H1 (cell line): Measurements from ENCODE around the gene GMFB. TPM values are rescaled to one million over a fixed set of nuclear protein-coding genes. Genes with fewer than 3 reads are reported as not detected.

Source experiments
- ASH2L ChIP-seq: fragments of 200-600, 300-600 bp; sonication (generic); IDR thresholded peaks from one replicate; pipeline ENCODE4 v1.7.1; 2017; ENCODE audit warnings: low read length
- ATF2 ChIP-seq: IDR thresholded peaks from 2 replicates; pipeline ENCODE4 v1.6.1; 2012; ENCODE audit warnings: low read length, inconsistent platforms
- CBX8 ChIP-seq: fragments of 300-800, 300-1000 bp; sonication (generic); IDR thresholded peaks from 2 replicates; pipeline ENCODE4 v1.7.1; 2016; ENCODE audit warnings: low read depth, low read length, borderline replicate concordance
- CEBPB ChIP-seq: IDR thresholded peaks from 2 replicates; pipeline ENCODE4 v1.6.1; 2012; ENCODE audit warnings: low read depth, low read length
- CHD2 ChIP-seq: IDR thresholded peaks from 2 replicates; pipeline ENCODE4 v1.6.1; 2012; ENCODE audit warnings: low read length, improper control_type of control experiment
- EP300 ChIP-seq, 2 experiments: IDR thresholded peaks; 1 replicate in 1 of 2; 2 replicates in 1 of 2; pipeline ENCODE4 v1.6.1; 2011 to 2012; ENCODE audit warnings: low read depth in 2 of 2, low read length in 2 of 2, mild to moderate bottlenecking in 2 of 2, borderline replicate concordance in 1 of 2, inconsistent platforms in 1 of 2, moderate library complexity in 1 of 2
- GABPA ChIP-seq: IDR thresholded peaks from 2 replicates; pipeline ENCODE4 v1.6.1; 2011; ENCODE audit warnings: mild to moderate bottlenecking, low read length, moderate library complexity, borderline replicate concordance; ENCODE audit not compliant: insufficient read depth
- HDAC6 ChIP-seq: IDR thresholded peaks from one replicate; pipeline ENCODE4 v1.7.1; 2012; ENCODE audit warnings: low read depth, mild to moderate bottlenecking, inconsistent platforms, low read length, moderate library complexity
- JUN ChIP-seq: IDR thresholded peaks from 2 replicates; pipeline ENCODE4 v1.6.1; 2011; ENCODE audit warnings: low read depth, mild to moderate bottlenecking, improper control_type of control experiment, low read length
- MAFK ChIP-seq: IDR thresholded peaks from 2 replicates; pipeline ENCODE4 v1.6.1; 2012; ENCODE audit warnings: low read depth, mild to moderate bottlenecking, improper control_type of control experiment, low read length
- PHF8 ChIP-seq: fragments of 200-600 bp; sonication (generic); conservative IDR thresholded peaks from 2 replicates; pipeline ENCODE4 v1.7.1; 2012; ENCODE audit warnings: low read depth, mild to moderate bottlenecking, inconsistent platforms, low read length, moderate library complexity
- POLR2A ChIP-seq, 2 experiments: IDR thresholded peaks; 1 replicate in 1 of 2; 2 replicates in 1 of 2; pipeline ENCODE4 v1.6.1; 2011; ENCODE audit warnings: low read depth in 2 of 2, low read length in 2 of 2, mild to moderate bottlenecking in 2 of 2; ENCODE audit errors: control extremely low read depth in 1 of 2
- POLR2AphosphoS5 ChIP-seq: IDR thresholded peaks from 2 replicates; pipeline ENCODE4 v1.6.1; 2011; ENCODE audit warnings: low read depth, low read length
- RNF2 ChIP-seq: fragments of 200-900, 300-1000 bp; sonication (generic); IDR thresholded peaks from 2 replicates; pipeline ENCODE4 v1.7.1; 2016; ENCODE audit warnings: borderline replicate concordance, low read depth, mild to moderate bottlenecking, antibody characterized with exemption, low read length; ENCODE audit not compliant: poor library complexity, severe bottlenecking; ENCODE audit errors: missing control alignments
- SIRT6 ChIP-seq: IDR thresholded peaks from one replicate; pipeline ENCODE4 v1.7.1; 2012; ENCODE audit warnings: low read length, inconsistent platforms
- SIX5 ChIP-seq: IDR thresholded peaks from 2 replicates; pipeline ENCODE4 v1.6.1; 2011; ENCODE audit warnings: mild to moderate bottlenecking, low read depth, low read length
- SP4 ChIP-seq: IDR thresholded peaks from 2 replicates; pipeline ENCODE4 v1.6.1; 2012; ENCODE audit warnings: low read length, inconsistent platforms
- SUZ12 ChIP-seq: fragments of 200-600 bp; sonication (generic); IDR thresholded peaks from 2 replicates; pipeline ENCODE4 v1.6.1; 2012; ENCODE audit warnings: mild to moderate bottlenecking, inconsistent platforms, low read length, moderate library complexity, mixed read lengths
- TEAD4 ChIP-seq: IDR thresholded peaks from 2 replicates; pipeline ENCODE4 v1.6.1; 2012; ENCODE audit warnings: low read depth, low read length, inconsistent platforms, mixed read lengths
- USF2 ChIP-seq: IDR thresholded peaks from 2 replicates; pipeline ENCODE4 v1.6.1; 2011; ENCODE audit warnings: low read length, improper control_type of control experiment
- YY1 ChIP-seq: IDR thresholded peaks from 2 replicates; pipeline ENCODE4 v1.6.1; 2011; ENCODE audit warnings: low read depth, mild to moderate bottlenecking, low read length
- polyA plus RNA-seq, 7 experiments: library from polyadenylated mRNA; depleted of rRNA in 3 of 7; stranded (reverse) in 5 of 7; unstranded in 2 of 7; fragments of >200 nt in 5 of 7; fragments of 200-250 nt in 2 of 7; gene quantifications; 1 replicate in 5 of 7; 2 replicates in 1 of 7; 4 replicates in 1 of 7; pipeline versions ENCODE4 v1.2.1 to v1.2.3, GENCODE V29; 2011 to 2013; ENCODE audit warnings: missing spikeins in 2 of 7, mixed read lengths in 2 of 7
- total RNA-seq: library from RNA; stranded (reverse); fragmentation: NEBNext Ultra II Directional; extraction: Animal tissue kit (Norgen Biotek cat#: 25700); gene quantifications from 2 replicates; pipeline ENCODE4 v1.2.1, GENCODE V29; 2021

GMFB gene
- total and polyA plus RNA-seq, 2 of the 8 experiments (the other 6 are each of a cell fraction or from before 2014, with no cell fraction given), result 17.9 to 77.3 TPM

DNA sequence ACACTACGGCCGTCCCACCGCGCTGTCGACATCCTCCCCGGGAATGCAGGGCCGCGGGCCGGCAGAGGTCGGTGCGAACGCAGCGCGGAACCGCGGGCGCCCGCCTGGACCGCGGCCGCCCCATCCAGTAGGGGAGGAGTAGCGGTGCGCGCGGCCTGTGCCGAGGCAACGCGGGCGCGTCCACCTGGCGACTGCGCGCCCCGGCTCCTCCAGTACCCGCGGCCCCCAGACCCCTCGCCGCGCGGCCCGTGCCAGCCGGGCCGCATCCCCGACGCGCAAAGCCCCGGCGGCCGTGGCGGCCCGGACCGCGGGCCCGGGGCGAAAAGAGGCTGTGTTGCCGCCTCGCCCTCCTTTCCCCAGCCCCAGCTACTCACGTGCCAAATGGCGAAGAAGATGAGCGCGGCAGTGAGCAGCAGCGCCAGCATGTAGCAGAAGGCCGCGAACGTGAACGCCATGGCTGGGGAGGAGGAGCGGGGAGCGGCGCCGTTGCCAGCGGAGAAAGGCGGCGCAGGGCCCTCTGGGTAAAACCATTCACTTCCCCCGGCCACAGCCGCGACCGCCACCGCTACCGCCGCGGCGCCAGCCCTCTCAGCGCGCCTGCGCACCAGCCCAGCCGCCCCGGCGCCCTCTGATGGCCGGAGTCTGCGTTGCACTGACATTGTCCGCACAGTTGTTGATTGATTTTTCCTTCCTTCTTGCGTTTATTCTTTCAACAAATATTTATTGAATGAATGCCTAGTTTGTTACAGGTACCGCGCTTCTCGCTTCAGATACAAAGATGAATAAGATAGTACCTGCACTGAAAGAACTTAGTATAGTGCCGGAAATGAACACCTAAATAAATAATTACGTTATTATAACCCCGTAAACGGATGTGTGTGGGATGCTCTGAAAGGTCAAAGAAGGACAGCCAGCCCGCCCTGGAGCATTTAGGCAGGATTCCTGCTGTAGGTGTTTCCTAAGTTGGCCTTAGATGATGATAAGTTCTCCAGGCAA, 47.6 kb downstream of the GMFB start, which contains the start of gene CNIH1 (continued):
- TF ChIP-seq ATF2 (no peak), ASH2L (peak; percentile 94), RNF2 (no peak), MAFK (no peak), TEAD4 (0 out of 2 replicates have a peak, but pooled peaks have one; percentile 16), USF2 (no peak), SIX5 (no peak), SP4 (peak; percentile 50; the same call in 1 of the 2 replicates), CHD2 (no peak), GABPA (no peak), POLR2A (IDR thresholded peaks at IDR 0.05; ENCODE audit: control extremely low read depth in 1 of 2, low read depth in 2 of 2, low read length in 2 of 2) (peak; percentile 80 to 82), CBX8 (no peak), SUZ12 (no peak), JUN (no peak), SIRT6 (no peak), CEBPB (no peak), POLR2AphosphoS5 (peak; percentile 89), PHF8 (peak; percentile 97), HDAC6 (no peak), EP300 (IDR thresholded peaks at IDR 0.05; ENCODE audit: borderline replicate concordance in 1 of 2, low read depth in 2 of 2, low read length in 2 of 2) (0 out of 3 replicates have a peak, but pooled peaks of 1 of the 2 experiments have one; percentile 9), YY1 (peak; percentile 54)
